Endothelial cell of umbilical vein (primary cell): ENCODE measurements around the gene HMGXB4. TPM values are rescaled to one million over a fixed set of nuclear protein-coding genes. Genes with fewer than 3 reads are reported as not detected.

ENCODE experiments used
- BruUV-seq: library from RNA; stranded (reverse); fragments of 400-500 nt; replicated peaks from 2 replicates; lab custom pipeline; 2021; lab: Mats Ljungman, UMichigan
- CTCF ChIA-PET: fragments of 300-600, 350-600 bp; sonication (Branson Sonifier 250); formaldehyde crosslinking; loops from one replicate; lab custom pipeline; 2021; ENCODE audit warnings: antibody characterized with exemption, inconsistent platforms; lab: Charles Lee
- POLR2A ChIA-PET: fragments of 300-600, 350-600 bp; sonication (Branson Sonifier 250); formaldehyde crosslinking; loops from one replicate; lab custom pipeline; 2021; ENCODE audit warnings: antibody characterized with exemption, inconsistent platforms; lab: Charles Lee
- DNase-seq: peaks from one replicate; pipeline ENCODE4 v3.0.0-alpha.2; 2011; ENCODE audit warnings: low read depth, low spot score
- FAIRE-seq: peaks from 2 replicates; lab custom pipeline; 2011; peaks lifted over from hg19 to GRCh38; lab: Jason Lieb, UNC
- H2AFZ ChIP-seq: 2 replicates; pipeline ENCODE4 v1.6.0; 2012; ENCODE audit warnings: low read depth, low read length, control low read depth, inconsistent platforms
- H3K27ac ChIP-seq: 2 replicates; pipeline ENCODE4 v1.5.1; 2011; ENCODE audit warnings: low read depth, mild to moderate bottlenecking, control low read depth, low read length, moderate library complexity; ENCODE audit not compliant: insufficient read depth
- H3K27me3 ChIP-seq, 2 experiments: 2 replicates each; pipeline versions ENCODE4 v1.6.0 to v1.6.1; 2011; ENCODE audit warnings: low read length in 2 of 2, mixed read lengths in 1 of 2; ENCODE audit not compliant: control insufficient read depth in 2 of 2, insufficient read depth in 2 of 2
- H3K36me3 ChIP-seq, 2 experiments: 2 replicates in 1 of 2; 3 replicates in 1 of 2; pipeline ENCODE4 v1.5.1; 2011; ENCODE audit warnings: low read length in 2 of 2, mild to moderate bottlenecking in 1 of 2, moderate library complexity in 1 of 2; ENCODE audit not compliant: control insufficient read depth in 2 of 2, insufficient read depth in 2 of 2; ENCODE audit errors: extremely low read depth in 1 of 2
- H3K4me1 ChIP-seq: 3 replicates; pipeline ENCODE4 v1.5.1; 2011; ENCODE audit warnings: mild to moderate bottlenecking, low read length; ENCODE audit not compliant: control insufficient read depth, insufficient read depth; ENCODE audit errors: extremely low read depth
- H3K4me2 ChIP-seq: 2 replicates; pipeline ENCODE4 v1.6.1; 2011; ENCODE audit warnings: low read length, control low read depth, mixed read lengths; ENCODE audit not compliant: insufficient read depth
- H3K4me3 ChIP-seq, 3 experiments: fragments of 200-600 bp in 1 of 3; sonication (generic), shearing (Covaris generic) in 1 of 3; replicated peaks in 1 of 3; 2 replicates each; pipeline ENCODE4 v1.5.1; 2011 to 2016; ENCODE audit warnings: control low read depth in 3 of 3, low read length in 3 of 3, mild to moderate bottlenecking in 2 of 3, inconsistent platforms in 1 of 3, low read depth in 1 of 3, moderate library complexity in 1 of 3; ENCODE audit not compliant: insufficient read depth in 1 of 3
- H3K79me2 ChIP-seq: 2 replicates; pipeline ENCODE4 v1.6.0; 2012; ENCODE audit warnings: low read length, inconsistent platforms; ENCODE audit not compliant: control insufficient read depth, insufficient read depth
- H3K9ac ChIP-seq: replicated peaks from 2 replicates; pipeline ENCODE3; 2011; ENCODE audit warnings: low read length, control low read depth; ENCODE audit not compliant: insufficient read depth; ENCODE audit errors: extremely low read depth
- H3K9me1 ChIP-seq: replicated peaks from 3 replicates; pipeline ENCODE4 v1.6.0; 2011; ENCODE audit warnings: mild to moderate bottlenecking, low read length; ENCODE audit not compliant: control insufficient read depth, insufficient read depth; ENCODE audit errors: extremely low read depth
- H3K9me3 ChIP-seq: replicated peaks from 2 replicates; pipeline ENCODE4 v1.5.1; 2012; ENCODE audit warnings: low read length, inconsistent platforms; ENCODE audit not compliant: control insufficient read depth, insufficient read depth
- H4K20me1 ChIP-seq: replicated peaks from 2 replicates; pipeline ENCODE3; 2011; ENCODE audit warnings: mild to moderate bottlenecking, low read length; ENCODE audit not compliant: control insufficient read depth, insufficient read depth; ENCODE audit errors: extremely low read depth
- EZH2 ChIP-seq: IDR thresholded peaks from 2 replicates; pipeline ENCODE4 v1.6.1; 2012; ENCODE audit warnings: borderline replicate concordance, low read depth, mild to moderate bottlenecking, moderate library complexity, low read length, inconsistent platforms; ENCODE audit not compliant: severe bottlenecking
- GATA2 ChIP-seq: IDR thresholded peaks from 2 replicates; pipeline ENCODE4 v1.7.0; 2011; ENCODE audit warnings: low read depth, mild to moderate bottlenecking, moderate library complexity, mixed read lengths, low read length; ENCODE audit not compliant: insufficient read length, insufficient read depth
- MYC ChIP-seq: IDR thresholded peaks from one replicate; pipeline ENCODE4 v1.6.1; 2011; ENCODE audit warnings: mild to moderate bottlenecking, low read depth, low read length
- POLR2A ChIP-seq: IDR thresholded peaks from 2 replicates; pipeline ENCODE4 v1.6.1; 2012; ENCODE audit warnings: low read depth, mild to moderate bottlenecking, control low read depth, low read length
- POLR2AphosphoS5 ChIP-seq: IDR thresholded peaks from 2 replicates; pipeline ENCODE4 v1.6.1; 2012; ENCODE audit warnings: low read depth, mild to moderate bottlenecking, control low read depth, low read length, moderate library complexity; ENCODE audit not compliant: insufficient read depth
- dilution Hi-C: fragments of 300-500 bp; cut with MboI; formaldehyde crosslinking; loops from one replicate; pipeline ENCODE4 v1.15.0; 2019; ENCODE audit warnings: low sequenced_read_pairs; ENCODE audit not compliant: extremely low pct_ligation_motif_present
- intact Hi-C: fragments of 100-400 bp; cut with micrococcal nuclease; formaldehyde crosslinking; loops from one replicate; pipeline ENCODE4 v1.10.0; 2022
- polyA plus RNA-seq, 4 experiments: library from polyadenylated mRNA; depleted of rRNA in 3 of 4; stranded (reverse) in 3 of 4; unstranded in 1 of 4; fragments of >200 nt; gene quantifications; 2 replicates each; pipeline versions ENCODE4 v1.2.1 to v1.2.3, GENCODE V29; 2011 to 2012; ENCODE audit warnings: missing spikeins in 1 of 4
- total RNA-seq: library from RNA; stranded (reverse); gene quantifications from 2 replicates; pipeline ENCODE4 v1.2.3, GENCODE V29; 2021
- TF ChIP-seq, protein P1 (sequence below): IDR thresholded peaks from 2 replicates; pipeline ENCODE4 v1.6.1; 2011; ENCODE audit not compliant: insufficient read depth, insufficient read length

Gene HMGXB4
- total and polyA plus RNA-seq, 2 donors (not counting 3 experiments of a cell fraction or from before 2014, with no cell fraction given): 12.2 to 30.5 TPM

DNA sequence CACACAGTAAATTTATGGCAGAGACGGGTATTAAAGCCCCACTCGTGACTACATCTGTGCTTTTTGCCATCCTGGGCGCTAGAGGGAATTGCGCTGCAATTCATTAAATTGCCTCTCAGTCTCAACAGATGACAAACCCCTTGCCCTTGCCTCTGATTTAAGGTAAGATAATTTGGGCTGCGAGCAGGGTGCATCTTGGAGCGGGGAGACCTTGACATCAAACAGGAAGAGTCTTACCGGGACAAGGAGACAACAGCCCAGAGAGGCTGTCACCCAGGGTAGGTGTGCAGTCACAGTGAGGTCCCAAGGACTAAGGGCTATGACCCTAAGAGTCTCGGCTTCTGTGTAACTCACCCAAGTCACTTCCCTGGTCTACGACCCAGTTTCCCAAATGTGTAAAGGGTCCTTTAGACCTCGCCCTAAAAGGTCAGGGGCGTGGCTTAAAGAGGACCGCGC lies 42.0 kb downstream of the HMGXB4 start:
- intact Hi-C loops: no loop called here
- H3K9me1 ChIP-seq: no peaks in the 10 kb centered on the region
- no peaks in the 10 kb centered on the region for H3K36me3 ChIP-seq
- dilution Hi-C loops: no loop called here
- TF ChIP-seq GATA2 (no peak), EZH2 (no peak), POLR2A (no peak), POLR2AphosphoS5 (no peak)
- peak overlapping the region; percentile 81 for H3K4me2 ChIP-seq
- peaks cover 12% of the 10 kb centered on the region for H3K79me2 ChIP-seq
- peak overlapping the region; percentile 88 for H3K27ac ChIP-seq
- peak overlapping the region; percentile 93 for H3K9ac ChIP-seq
- CTCF ChIA-PET: interaction anchor here (0.8 to 1.5 kb wide), 4 partner anchors 12 to 52 kb away, joined by 3 to 8 read pairs (median 6); no protein-coding TSS in a partner anchor
- DNase-seq (no peak), FAIRE-seq (no peak)
- H3K4me1 ChIP-seq: peaks cover 3% of the 10 kb centered on the region
- BruUV-seq: TSS peak; percentile 92
- H2AFZ ChIP-seq: peak overlapping the region; percentile 32
- no peaks in the 10 kb centered on the region for H4K20me1 ChIP-seq
- peak overlapping the region in 2 of 3 experiments; percentile 75 to 79 for H3K4me3 ChIP-seq
- no peaks in the 10 kb centered on the region for H3K9me3 ChIP-seq
- POLR2A ChIA-PET: interaction anchor here (0.6 to 1.2 kb wide), 4 partner anchors 31 to 52 kb away, joined by 3 to 7 read pairs (median 4); partner anchors contain the start of gene HMGXB4
- no peaks in the 10 kb centered on the region for H3K27me3 ChIP-seq

DNA sequence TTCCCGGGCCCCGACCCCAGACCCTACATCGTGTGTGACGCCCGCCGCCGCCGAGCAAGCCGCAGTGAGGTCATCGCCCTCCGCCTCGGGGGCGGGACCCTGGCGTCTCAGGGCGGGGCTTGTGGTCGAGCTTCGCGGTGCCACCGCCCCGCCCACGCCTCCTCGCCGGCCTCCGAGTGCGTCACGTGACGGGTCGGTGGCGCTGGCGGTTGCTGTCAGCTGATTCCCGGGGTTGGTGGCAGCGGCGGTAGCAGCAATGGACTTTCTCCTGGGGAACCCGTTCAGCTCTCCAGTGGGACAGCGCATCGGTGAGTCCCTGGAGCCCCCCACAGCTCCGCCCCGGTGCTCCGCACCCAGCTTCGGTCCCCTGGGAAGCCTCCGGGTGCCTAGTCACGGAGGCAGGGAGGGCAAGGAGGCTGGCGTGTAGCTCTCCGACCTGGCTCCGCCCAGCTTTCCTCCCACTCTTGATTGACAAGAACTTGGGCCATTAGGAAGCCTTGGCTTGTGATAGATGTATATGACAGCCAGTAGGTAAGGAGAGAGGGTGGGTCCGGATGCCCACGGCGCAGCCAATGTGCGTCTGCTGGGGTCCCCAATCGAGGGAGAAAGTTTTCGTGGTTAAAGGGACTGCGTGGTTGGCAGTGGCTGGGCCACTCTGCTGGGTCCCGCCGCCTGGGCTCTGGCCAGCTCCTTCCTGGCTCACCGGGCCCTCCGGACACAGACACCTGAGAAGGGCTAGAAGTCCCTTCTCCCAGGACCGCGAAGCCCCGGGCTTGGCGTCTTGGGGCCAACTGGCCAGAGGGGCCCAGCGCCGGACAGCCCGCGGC lies 42.6 kb downstream of the HMGXB4 start, which contains the start of gene TOM1:
TOM1 (plus strand) TSS at position 222 of the 827 bp plus-strand sequence; CDS start at position 257, 35 bp downstream.
- TF ChIP-seq POLR2A (peak; percentile 63), MYC (no peak), EZH2 (no peak), POLR2AphosphoS5 (peak; percentile 80)
- TF ChIP-seq, protein P1, sequence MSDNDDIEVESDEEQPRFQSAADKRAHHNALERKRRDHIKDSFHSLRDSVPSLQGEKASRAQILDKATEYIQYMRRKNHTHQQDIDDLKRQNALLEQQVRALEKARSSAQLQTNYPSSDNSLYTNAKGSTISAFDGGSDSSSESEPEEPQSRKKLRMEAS: peak; percentile 93
- peaks cover 3% of the 10 kb centered on the region for H3K4me1 ChIP-seq
- peak within 1 kb of the TSS; percentile 88 for H3K27ac ChIP-seq
- no peaks in the 10 kb centered on the region for H3K9me3 ChIP-seq
- POLR2A ChIA-PET: interaction anchor here (0.6 to 1.2 kb wide), 6 partner anchors 11 to 51 kb away, joined by 3 to 7 read pairs (median 3); partner anchors contain the start of gene HMGXB4
- peak; percentile 99 for DNase-seq
- H3K9ac ChIP-seq: peak within 1 kb of the TSS; percentile 93
- peak within 1 kb of the TSS; percentile 81 for H3K4me2 ChIP-seq
- H4K20me1 ChIP-seq: no peaks in the 10 kb centered on the region
- CTCF ChIA-PET: interaction anchor here (0.5 to 1.5 kb wide), 6 partner anchors 11 to 51 kb away, joined by 3 to 8 read pairs (median 4); no protein-coding TSS in a partner anchor
- H3K36me3 ChIP-seq: no peaks in the 10 kb centered on the region
- H2AFZ ChIP-seq: peak within 1 kb of the TSS; percentile 78
- intact Hi-C loops (loop anchor here (1.0 kb wide), 1 partner anchor 13 kb away; no protein-coding TSS in a partner anchor), dilution Hi-C loops (no loop called here)
- peak; percentile 98 for FAIRE-seq
- peaks cover 12% of the 10 kb centered on the region for H3K79me2 ChIP-seq
- no peaks in the 10 kb centered on the region for H3K27me3 ChIP-seq
- no peaks in the 10 kb centered on the region for H3K9me1 ChIP-seq
- no TSS peak for BruUV-seq
- H3K4me3 ChIP-seq: peak within 1 kb of the TSS; percentile 74 to 79 (median 75)
